Gastrocnemius medialis (tissue), 4 donors: ENCODE data around the gene KANSL3.

Experiments
- CTCF ChIP-seq, 5 experiments: fragments of 450-650 bp in 3 of 5; fragments of 200-600 bp in 2 of 5; sonication (generic) in 2 of 5; IDR thresholded peaks in 4 of 5; conservative IDR thresholded peaks in 1 of 5; 1 replicate in 4 of 5; 2 replicates in 1 of 5; pipeline ENCODE4 v1.5.1; 2016 to 2019; ENCODE audit warnings: antibody characterized with exemption in 5 of 5, mild to moderate bottlenecking in 3 of 5, moderate library complexity in 3 of 5
- POLR2A ChIP-seq, 2 donors: fragments of 450-650 bp; IDR thresholded peaks; one replicate each; pipeline ENCODE4 v1.6.1; 2017; ENCODE audit warnings: antibody characterized with exemption in 2 of 2, mild to moderate bottlenecking in 2 of 2, moderate library complexity in 2 of 2

GRCh38 chr2:96617012-96617411 is 21.1 kb downstream of the KANSL3 start:
- TF ChIP-seq CTCF (IDR thresholded peaks at IDR 0.05 in 4 of 5, conservative IDR thresholded peaks at IDR 0.05 in 1 of 5) = no peak
- no peak for TF ChIP-seq POLR2A (IDR thresholded peaks at IDR 0.05)
